ENCODE measurements around the gene HESX1. TPM values are rescaled to one million over a fixed set of nuclear protein-coding genes. Genes with fewer than 3 reads are reported as not detected.

HESX1 gene
- total and polyA plus RNA-seq, 9 donors = 0.23 to 1.4 (median 0.88) TPM; not detected in 1

DNA sequence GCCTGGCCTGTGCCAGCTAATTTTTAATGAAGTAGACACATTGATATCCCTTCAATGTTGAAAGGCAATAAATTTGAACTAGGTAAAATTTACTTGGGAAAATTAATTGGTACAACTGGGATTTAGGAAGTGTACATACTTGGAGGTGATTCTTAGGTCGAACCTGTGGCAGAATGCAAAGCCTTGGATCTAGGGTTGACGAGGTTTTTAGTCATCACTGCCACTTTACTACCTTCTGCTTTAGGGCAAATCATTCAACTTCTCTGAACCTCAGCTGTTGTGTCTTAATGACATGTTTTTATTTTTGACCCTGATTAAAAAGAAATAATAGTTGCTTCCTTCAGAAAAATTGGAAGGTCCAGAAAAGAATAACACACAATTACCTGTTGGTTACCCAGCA lies 30.2 kb upstream of the HESX1 start:
- DNase-seq = no peak
- Histone ChIP-seq H3K4me1 (ENCODE audit: insufficient read depth) (peaks cover 9% of the 10 kb centered on the region), H3K9me3 (no peaks in the 10 kb centered on the region), H3K27ac (no peak overlapping the region), H3K36me3 (no peaks in the 10 kb centered on the region), H3K27me3 (no peaks in the 10 kb centered on the region), H3K4me3 (no peak overlapping the region)
- TF ChIP-seq POLR2A (IDR thresholded peaks at IDR 0.05) = no peak
- TF ChIP-seq EP300 (IDR thresholded peaks at IDR 0.05) = no peak
- TF ChIP-seq, protein P1, sequence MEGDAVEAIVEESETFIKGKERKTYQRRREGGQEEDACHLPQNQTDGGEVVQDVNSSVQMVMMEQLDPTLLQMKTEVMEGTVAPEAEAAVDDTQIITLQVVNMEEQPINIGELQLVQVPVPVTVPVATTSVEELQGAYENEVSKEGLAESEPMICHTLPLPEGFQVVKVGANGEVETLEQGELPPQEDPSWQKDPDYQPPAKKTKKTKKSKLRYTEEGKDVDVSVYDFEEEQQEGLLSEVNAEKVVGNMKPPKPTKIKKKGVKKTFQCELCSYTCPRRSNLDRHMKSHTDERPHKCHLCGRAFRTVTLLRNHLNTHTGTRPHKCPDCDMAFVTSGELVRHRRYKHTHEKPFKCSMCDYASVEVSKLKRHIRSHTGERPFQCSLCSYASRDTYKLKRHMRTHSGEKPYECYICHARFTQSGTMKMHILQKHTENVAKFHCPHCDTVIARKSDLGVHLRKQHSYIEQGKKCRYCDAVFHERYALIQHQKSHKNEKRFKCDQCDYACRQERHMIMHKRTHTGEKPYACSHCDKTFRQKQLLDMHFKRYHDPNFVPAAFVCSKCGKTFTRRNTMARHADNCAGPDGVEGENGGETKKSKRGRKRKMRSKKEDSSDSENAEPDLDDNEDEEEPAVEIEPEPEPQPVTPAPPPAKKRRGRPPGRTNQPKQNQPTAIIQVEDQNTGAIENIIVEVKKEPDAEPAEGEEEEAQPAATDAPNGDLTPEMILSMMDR (IDR thresholded peaks at IDR 0.05) = no peak
- 68 to 80% (median 71%) methylated on average over 2 of the region's 2 CpGs for WGBS, 3 donors
- intact Hi-C loops (cut with DNase I) = no loop called here

DNA sequence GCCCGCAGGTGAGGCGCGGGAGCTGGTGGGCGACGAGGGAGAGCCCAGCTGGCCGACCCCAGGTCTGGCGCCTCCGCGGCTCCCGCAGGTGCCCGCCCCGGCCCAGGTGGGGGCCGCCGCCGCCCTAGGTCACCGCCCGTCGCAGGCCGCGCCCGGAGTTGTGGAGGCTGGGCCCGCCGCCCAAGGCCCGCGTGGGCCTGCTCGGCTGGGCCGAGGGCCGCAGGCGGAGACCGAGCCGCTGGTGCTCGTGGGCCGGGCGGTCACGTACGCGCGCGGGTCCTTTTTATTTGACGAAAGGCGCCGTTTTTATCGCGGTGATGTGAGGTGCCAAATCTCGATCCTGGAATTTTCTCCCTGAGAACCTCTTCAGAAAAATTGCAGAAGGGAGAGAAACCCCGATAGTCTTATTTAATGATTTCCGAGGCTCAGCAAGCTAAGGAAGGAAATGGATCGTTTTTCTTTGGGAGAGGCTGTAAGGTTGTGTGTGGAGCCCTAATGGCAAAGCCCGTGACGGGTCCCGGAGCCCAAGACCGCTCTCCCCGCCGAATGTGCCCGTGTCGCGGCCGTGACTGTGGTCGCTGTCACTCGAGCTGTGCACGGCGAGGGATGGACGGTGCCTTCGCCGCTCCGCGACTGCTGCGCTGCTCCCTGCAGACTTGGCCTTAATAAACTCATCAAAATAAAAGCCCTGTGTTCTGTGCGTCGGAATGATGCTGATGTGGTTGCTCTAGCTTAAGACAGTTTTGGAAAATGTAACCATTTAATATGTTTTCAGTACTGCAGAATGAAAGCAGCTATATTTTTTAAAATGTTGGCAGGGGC lies 28.4 kb upstream of the HESX1 start:
- Histone ChIP-seq H3K27ac (peak overlapping the region; percentile 79 to 98), H3K36me3 (no peaks in the 10 kb centered on the region), H3K4me3 (peak overlapping the region; percentile 96), H3K27me3 (no peaks in the 10 kb centered on the region), H3K9me3 (no peaks in the 10 kb centered on the region), H3K4me1 (ENCODE audit: insufficient read depth) (peaks cover 7% of the 10 kb centered on the region)
- TF ChIP-seq, protein P1 (IDR thresholded peaks at IDR 0.05) = no peak
- TF ChIP-seq POLR2A (IDR thresholded peaks at IDR 0.05) = peak; percentile 44
- TF ChIP-seq EP300 (IDR thresholded peaks at IDR 0.05) = no peak
- intact Hi-C loops (cut with DNase I) = loop anchor here in 2 of 4 donors (5.0 to 10.0 kb wide), 3 partner anchors 63 to 133 kb away; partner anchors contain the start of gene IL17RD (in 1 of the 2)
- WGBS, 3 donors = 0% methylated on average over 53 to 70 of the region's 70 CpGs
- peak; percentile 39 to 63 (median 56) for DNase-seq

DNA sequence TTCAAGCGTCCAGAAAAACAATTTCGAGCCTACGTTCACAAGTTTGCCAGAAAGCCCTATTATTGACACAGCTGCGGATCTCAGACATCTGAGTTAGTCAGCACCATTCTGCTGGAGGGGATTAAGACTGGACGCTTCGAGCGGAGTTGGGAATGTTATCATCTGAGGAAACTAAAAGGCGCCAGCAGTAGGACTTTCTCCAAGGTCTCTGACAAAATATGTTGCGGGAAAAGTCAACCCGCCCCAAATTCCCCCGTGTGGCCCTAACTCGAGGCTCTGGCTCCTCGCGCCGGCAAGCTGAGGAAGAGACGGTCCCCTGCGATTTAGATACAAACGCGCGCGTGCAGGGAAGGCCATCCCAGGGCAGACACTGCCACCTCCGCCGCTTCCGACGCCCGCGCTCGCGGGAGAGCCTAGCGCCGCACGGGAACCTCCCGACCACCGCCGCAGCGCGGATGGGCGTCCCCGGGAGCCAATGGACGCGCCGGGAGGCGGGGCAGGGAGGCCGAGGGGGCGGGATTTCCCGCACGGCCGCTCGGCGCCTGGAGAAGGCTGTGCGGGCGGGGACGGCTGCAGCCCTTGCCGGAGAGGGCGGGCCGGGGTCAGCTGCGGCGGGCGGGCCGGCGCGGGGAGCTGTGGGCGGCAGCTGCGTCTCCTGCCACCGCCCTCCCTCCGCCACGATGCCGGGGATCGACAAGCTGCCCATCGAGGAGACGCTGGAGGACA lies 27.6 kb upstream of the HESX1 start, which contains the start of gene APPL1:
TSS of gene APPL1 (plus strand) at position 526 of the 726 bp plus-strand sequence. CDS start at position 681, 155 bp downstream.
- H3K9me3 ChIP-seq = no peaks in the 10 kb centered on the region
- no peaks in the 10 kb centered on the region for H3K27me3 ChIP-seq
- H3K36me3 ChIP-seq = no peaks in the 10 kb centered on the region
- H3K4me3 ChIP-seq = peak within 1 kb of the TSS; percentile 96
- peaks cover 7% of the 10 kb centered on the region for H3K4me1 ChIP-seq (ENCODE audit: insufficient read depth)
- peak; percentile 93 to 96 (median 94) for DNase-seq
- H3K27ac ChIP-seq = peak within 1 kb of the TSS; percentile 79 to 98
- intact Hi-C loops (cut with DNase I) = loop anchor here in 2 of 4 donors (5.0 to 10.0 kb wide), 3 partner anchors 63 to 133 kb away; partner anchors contain the start of gene IL17RD (in 1 of the 2)
- WGBS, 3 donors = 0 to 1% (median 0%) methylated on average over 43 to 71 of the region's 71 CpGs
- TF ChIP-seq POLR2A (IDR thresholded peaks at IDR 0.05) (peak; percentile 91), EP300 (IDR thresholded peaks at IDR 0.05) (no peak)
- TF ChIP-seq, protein P1 (IDR thresholded peaks at IDR 0.05) = no peak

DNA sequence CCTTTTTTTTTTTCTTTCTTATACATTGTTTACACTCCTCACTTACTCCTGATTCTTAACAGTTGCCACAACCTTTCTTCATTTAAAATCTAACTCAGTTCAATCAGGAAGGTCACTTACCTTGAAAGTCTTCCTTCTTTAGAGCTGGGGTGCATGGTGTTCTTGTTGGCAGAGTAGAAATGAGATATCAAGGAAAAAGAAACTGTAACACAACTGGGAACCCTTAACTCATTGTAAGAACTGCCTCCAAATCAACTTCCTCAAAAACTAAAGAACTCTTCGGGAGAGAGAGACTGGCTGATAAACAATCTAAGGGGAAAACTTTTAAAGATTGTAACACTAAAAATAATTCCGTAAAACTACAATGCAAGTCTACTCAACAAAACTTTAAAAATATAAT lies 26.4 kb upstream of the HESX1 start:
- Histone ChIP-seq H3K9me3 (no peaks in the 10 kb centered on the region), H3K4me3 (no peak overlapping the region), H3K27ac (no peak overlapping the region), H3K36me3 (no peaks in the 10 kb centered on the region), H3K27me3 (no peaks in the 10 kb centered on the region), H3K4me1 (ENCODE audit: insufficient read depth) (peaks cover 7% of the 10 kb centered on the region)
- WGBS, 3 donors = 41 to 59% (median 51%) methylated on average over 2 of the region's 2 CpGs
- no peak for DNase-seq
- no peak for TF ChIP-seq EP300 (IDR thresholded peaks at IDR 0.05)
- TF ChIP-seq, protein P1 (IDR thresholded peaks at IDR 0.05) = no peak
- no peak for TF ChIP-seq POLR2A (IDR thresholded peaks at IDR 0.05)
- intact Hi-C loops (cut with DNase I) = loop anchor here in 2 of 4 donors (5.0 to 10.0 kb wide), 3 partner anchors 61 to 131 kb away; partner anchors contain the start of gene IL17RD (in 1 of the 2)

Data from ovary (tissue), 9 donors.